ENCODE data around the gene ADAMTS6. TPM values are rescaled to one million over a fixed set of nuclear protein-coding genes. Genes with fewer than 3 reads are reported as not detected.

The ADAMTS6 gene
- polyA plus RNA-seq, 3 donors = 0.01 TPM; not detected in 2

DNA sequence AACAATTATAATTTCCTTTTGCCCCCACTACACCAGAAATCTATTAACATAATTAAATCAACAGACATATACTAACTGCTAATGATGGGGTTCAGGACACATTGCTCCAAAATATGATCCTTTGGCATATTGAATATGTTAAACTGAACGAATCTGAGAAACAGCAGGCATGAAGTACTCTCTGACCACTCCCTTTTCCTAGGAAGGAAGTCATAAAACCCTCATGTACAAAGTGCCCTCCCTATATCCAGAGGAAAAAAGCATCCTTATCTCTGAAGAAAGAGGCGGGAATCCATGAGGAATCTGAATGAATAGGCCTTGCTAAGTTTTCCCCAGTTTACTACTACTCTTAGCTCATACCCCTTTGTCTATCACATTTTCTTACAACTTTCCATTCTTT, 67.9 kb downstream of the ADAMTS6 start:
- Histone ChIP-seq H2AFZ (ENCODE audit: insufficient read depth, low read depth, low read length, poor library complexity, severe bottlenecking) (no peak overlapping the region), H3K9ac (ENCODE audit: insufficient read depth, low read length, poor library complexity, severe bottlenecking) (no peak overlapping the region), H3K27ac (ENCODE audit: low read depth in 1 of 2, low read length in 2 of 2) (no peak overlapping the region), H3K79me2 (ENCODE audit: insufficient read depth, low read length) (no peaks in the 10 kb centered on the region), H3K4me2 (replicated peaks; ENCODE audit: extremely low read depth, low read length, poor library complexity, severe bottlenecking) (no peak overlapping the region), H3K27me3 (ENCODE audit: control insufficient read depth in 2 of 2, insufficient read depth in 2 of 2, low read length in 2 of 2) (no peaks in the 10 kb centered on the region), H4K20me1 (ENCODE audit: insufficient read depth, low read length) (no peaks in the 10 kb centered on the region), H3K4me3 (replicated peaks in 1 of 3; ENCODE audit: low read depth in 2 of 3, low read length in 3 of 3) (no peak overlapping the region), H3K4me1 (ENCODE audit: control insufficient read depth in 1 of 2, insufficient read depth in 2 of 2, low read length in 2 of 2) (no peaks in the 10 kb centered on the region), H3K9me3 (replicated peaks in 1 of 2; ENCODE audit: control insufficient read depth in 1 of 2, insufficient read depth in 1 of 2, low read length in 2 of 2) (peaks cover 4 to 10% of the 10 kb centered on the region in 2 donors), H3K36me3 (replicated peaks in 1 of 2; ENCODE audit: control insufficient read depth in 1 of 2, insufficient read depth in 2 of 2, low read length in 2 of 2) (no peaks in the 10 kb centered on the region)
- H3K36me3 Mint-ChIP-seq = no peaks in the 10 kb centered on the region
- TF ChIP-seq, protein P1, sequence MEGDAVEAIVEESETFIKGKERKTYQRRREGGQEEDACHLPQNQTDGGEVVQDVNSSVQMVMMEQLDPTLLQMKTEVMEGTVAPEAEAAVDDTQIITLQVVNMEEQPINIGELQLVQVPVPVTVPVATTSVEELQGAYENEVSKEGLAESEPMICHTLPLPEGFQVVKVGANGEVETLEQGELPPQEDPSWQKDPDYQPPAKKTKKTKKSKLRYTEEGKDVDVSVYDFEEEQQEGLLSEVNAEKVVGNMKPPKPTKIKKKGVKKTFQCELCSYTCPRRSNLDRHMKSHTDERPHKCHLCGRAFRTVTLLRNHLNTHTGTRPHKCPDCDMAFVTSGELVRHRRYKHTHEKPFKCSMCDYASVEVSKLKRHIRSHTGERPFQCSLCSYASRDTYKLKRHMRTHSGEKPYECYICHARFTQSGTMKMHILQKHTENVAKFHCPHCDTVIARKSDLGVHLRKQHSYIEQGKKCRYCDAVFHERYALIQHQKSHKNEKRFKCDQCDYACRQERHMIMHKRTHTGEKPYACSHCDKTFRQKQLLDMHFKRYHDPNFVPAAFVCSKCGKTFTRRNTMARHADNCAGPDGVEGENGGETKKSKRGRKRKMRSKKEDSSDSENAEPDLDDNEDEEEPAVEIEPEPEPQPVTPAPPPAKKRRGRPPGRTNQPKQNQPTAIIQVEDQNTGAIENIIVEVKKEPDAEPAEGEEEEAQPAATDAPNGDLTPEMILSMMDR (IDR thresholded peaks at IDR 0.05) = no peak
- no peak overlapping the region for H3K27ac Mint-ChIP-seq
- no peak for DNase-seq
- no peaks in the 10 kb centered on the region for H3K27me3 Mint-ChIP-seq (ENCODE audit: low read depth in 3 of 3)
- no peaks in the 10 kb centered on the region for H3K4me1 Mint-ChIP-seq
- intact Hi-C loops (cut with micrococcal nuclease) = no loop called here
- no peak overlapping the region for H3K4me3 Mint-ChIP-seq
- no CpG with 5 or more reads among the region's 2 CpGs for WGBS (ENCODE audit: insufficient coverage)
- H3K9me3 Mint-ChIP-seq = peaks cover 2 to 21% (median 9%) of the 10 kb centered on the region in 7 donors

GRCh38 chr5:65412842-65413241, 68.9 kb downstream of the ADAMTS6 start:
- TF ChIP-seq, protein P1 (IDR thresholded peaks at IDR 0.05) = no peak
- Mint-ChIP-seq H3K4me1 (no peaks in the 10 kb centered on the region), H3K27me3 (ENCODE audit: low read depth in 3 of 3) (no peaks in the 10 kb centered on the region), H3K4me3 (no peak overlapping the region), H3K36me3 (no peaks in the 10 kb centered on the region), H3K27ac (no peak overlapping the region), H3K9me3 (peaks cover 2 to 21% (median 9%) of the 10 kb centered on the region in 7 donors)
- Histone ChIP-seq H3K9me3 (replicated peaks in 1 of 2; ENCODE audit: control insufficient read depth in 1 of 2, insufficient read depth in 1 of 2, low read length in 2 of 2) (peaks cover 4 to 10% of the 10 kb centered on the region in 2 donors), H3K79me2 (ENCODE audit: insufficient read depth, low read length) (no peaks in the 10 kb centered on the region), H3K9ac (ENCODE audit: insufficient read depth, low read length, poor library complexity, severe bottlenecking) (no peak overlapping the region), H3K27ac (ENCODE audit: low read depth in 1 of 2, low read length in 2 of 2) (no peak overlapping the region), H3K4me1 (ENCODE audit: control insufficient read depth in 1 of 2, insufficient read depth in 2 of 2, low read length in 2 of 2) (no peaks in the 10 kb centered on the region), H4K20me1 (ENCODE audit: insufficient read depth, low read length) (no peaks in the 10 kb centered on the region), H3K36me3 (replicated peaks in 1 of 2; ENCODE audit: control insufficient read depth in 1 of 2, insufficient read depth in 2 of 2, low read length in 2 of 2) (no peaks in the 10 kb centered on the region), H3K27me3 (ENCODE audit: control insufficient read depth in 2 of 2, insufficient read depth in 2 of 2, low read length in 2 of 2) (no peaks in the 10 kb centered on the region), H2AFZ (ENCODE audit: insufficient read depth, low read depth, low read length, poor library complexity, severe bottlenecking) (no peak overlapping the region), H3K4me2 (replicated peaks; ENCODE audit: extremely low read depth, low read length, poor library complexity, severe bottlenecking) (no peak overlapping the region), H3K4me3 (replicated peaks in 1 of 3; ENCODE audit: low read depth in 2 of 3, low read length in 3 of 3) (no peak overlapping the region)
- intact Hi-C loops (cut with micrococcal nuclease) = no loop called here
- no peak for DNase-seq
- WGBS (ENCODE audit: insufficient coverage) = no CpG with 5 or more reads among the region's 2 CpGs

Measured in CD14-positive monocyte (primary cell).